Endothelial cell of umbilical vein (primary cell): ENCODE measurements around the gene KCNG2. TPM values are rescaled to one million over a fixed set of nuclear protein-coding genes. Genes with fewer than 3 reads are reported as not detected.

Experiments
- BruUV-seq: library from RNA; stranded (reverse); fragments of 400-500 nt; replicated peaks from 2 replicates; lab custom pipeline; 2021; lab: Mats Ljungman, UMichigan
- CTCF ChIA-PET: fragments of 300-600, 350-600 bp; sonication (Branson Sonifier 250); formaldehyde crosslinking; loops from one replicate; lab custom pipeline; 2021; ENCODE audit warnings: antibody characterized with exemption, inconsistent platforms; lab: Charles Lee
- POLR2A ChIA-PET: fragments of 300-600, 350-600 bp; sonication (Branson Sonifier 250); formaldehyde crosslinking; loops from one replicate; lab custom pipeline; 2021; ENCODE audit warnings: antibody characterized with exemption, inconsistent platforms; lab: Charles Lee
- DNase-seq: peaks from one replicate; pipeline ENCODE4 v3.0.0-alpha.2; 2011; ENCODE audit warnings: low read depth, low spot score
- FAIRE-seq: peaks from 2 replicates; lab custom pipeline; 2011; peaks lifted over from hg19 to GRCh38; lab: Jason Lieb, UNC
- H2AFZ ChIP-seq: 2 replicates; pipeline ENCODE4 v1.6.0; 2012; ENCODE audit warnings: low read depth, low read length, control low read depth, inconsistent platforms
- H3K27ac ChIP-seq: 2 replicates; pipeline ENCODE4 v1.5.1; 2011; ENCODE audit warnings: low read depth, mild to moderate bottlenecking, control low read depth, low read length, moderate library complexity; ENCODE audit not compliant: insufficient read depth
- H3K27me3 ChIP-seq, 2 experiments: 2 replicates each; pipeline versions ENCODE4 v1.6.0 to v1.6.1; 2011; ENCODE audit warnings: low read length in 2 of 2, mixed read lengths in 1 of 2; ENCODE audit not compliant: control insufficient read depth in 2 of 2, insufficient read depth in 2 of 2
- H3K36me3 ChIP-seq, 2 experiments: 2 replicates in 1 of 2; 3 replicates in 1 of 2; pipeline ENCODE4 v1.5.1; 2011; ENCODE audit warnings: low read length in 2 of 2, mild to moderate bottlenecking in 1 of 2, moderate library complexity in 1 of 2; ENCODE audit not compliant: control insufficient read depth in 2 of 2, insufficient read depth in 2 of 2; ENCODE audit errors: extremely low read depth in 1 of 2
- H3K4me1 ChIP-seq: 3 replicates; pipeline ENCODE4 v1.5.1; 2011; ENCODE audit warnings: mild to moderate bottlenecking, low read length; ENCODE audit not compliant: control insufficient read depth, insufficient read depth; ENCODE audit errors: extremely low read depth
- H3K4me2 ChIP-seq: 2 replicates; pipeline ENCODE4 v1.6.1; 2011; ENCODE audit warnings: low read length, control low read depth, mixed read lengths; ENCODE audit not compliant: insufficient read depth
- H3K4me3 ChIP-seq, 3 experiments: fragments of 200-600 bp in 1 of 3; sonication (generic), shearing (Covaris generic) in 1 of 3; replicated peaks in 1 of 3; 2 replicates each; pipeline ENCODE4 v1.5.1; 2011 to 2016; ENCODE audit warnings: control low read depth in 3 of 3, low read length in 3 of 3, mild to moderate bottlenecking in 2 of 3, inconsistent platforms in 1 of 3, low read depth in 1 of 3, moderate library complexity in 1 of 3; ENCODE audit not compliant: insufficient read depth in 1 of 3
- H3K79me2 ChIP-seq: 2 replicates; pipeline ENCODE4 v1.6.0; 2012; ENCODE audit warnings: low read length, inconsistent platforms; ENCODE audit not compliant: control insufficient read depth, insufficient read depth
- H3K9ac ChIP-seq: replicated peaks from 2 replicates; pipeline ENCODE3; 2011; ENCODE audit warnings: low read length, control low read depth; ENCODE audit not compliant: insufficient read depth; ENCODE audit errors: extremely low read depth
- H3K9me1 ChIP-seq: replicated peaks from 3 replicates; pipeline ENCODE4 v1.6.0; 2011; ENCODE audit warnings: mild to moderate bottlenecking, low read length; ENCODE audit not compliant: control insufficient read depth, insufficient read depth; ENCODE audit errors: extremely low read depth
- H3K9me3 ChIP-seq: replicated peaks from 2 replicates; pipeline ENCODE4 v1.5.1; 2012; ENCODE audit warnings: low read length, inconsistent platforms; ENCODE audit not compliant: control insufficient read depth, insufficient read depth
- H4K20me1 ChIP-seq: replicated peaks from 2 replicates; pipeline ENCODE3; 2011; ENCODE audit warnings: mild to moderate bottlenecking, low read length; ENCODE audit not compliant: control insufficient read depth, insufficient read depth; ENCODE audit errors: extremely low read depth
- EZH2 ChIP-seq: IDR thresholded peaks from 2 replicates; pipeline ENCODE4 v1.6.1; 2012; ENCODE audit warnings: borderline replicate concordance, low read depth, mild to moderate bottlenecking, moderate library complexity, low read length, inconsistent platforms; ENCODE audit not compliant: severe bottlenecking
- FOS ChIP-seq: IDR thresholded peaks from 2 replicates; pipeline ENCODE4 v1.6.1; 2011; ENCODE audit warnings: mild to moderate bottlenecking, low read length, moderate library complexity, borderline replicate concordance; ENCODE audit not compliant: insufficient read depth
- GATA2 ChIP-seq: IDR thresholded peaks from 2 replicates; pipeline ENCODE4 v1.7.0; 2011; ENCODE audit warnings: low read depth, mild to moderate bottlenecking, moderate library complexity, mixed read lengths, low read length; ENCODE audit not compliant: insufficient read length, insufficient read depth
- JUN ChIP-seq: IDR thresholded peaks from 2 replicates; pipeline ENCODE4 v1.6.1; 2011; ENCODE audit warnings: borderline replicate concordance, low read depth; ENCODE audit not compliant: insufficient read length, insufficient read depth
- MYC ChIP-seq: IDR thresholded peaks from one replicate; pipeline ENCODE4 v1.6.1; 2011; ENCODE audit warnings: mild to moderate bottlenecking, low read depth, low read length
- POLR2A ChIP-seq: IDR thresholded peaks from 2 replicates; pipeline ENCODE4 v1.6.1; 2012; ENCODE audit warnings: low read depth, mild to moderate bottlenecking, control low read depth, low read length
- POLR2AphosphoS5 ChIP-seq: IDR thresholded peaks from 2 replicates; pipeline ENCODE4 v1.6.1; 2012; ENCODE audit warnings: low read depth, mild to moderate bottlenecking, control low read depth, low read length, moderate library complexity; ENCODE audit not compliant: insufficient read depth
- dilution Hi-C: fragments of 300-500 bp; cut with MboI; formaldehyde crosslinking; loops from one replicate; pipeline ENCODE4 v1.15.0; 2019; ENCODE audit warnings: low sequenced_read_pairs; ENCODE audit not compliant: extremely low pct_ligation_motif_present
- intact Hi-C: fragments of 100-400 bp; cut with micrococcal nuclease; formaldehyde crosslinking; loops from one replicate; pipeline ENCODE4 v1.10.0; 2022
- polyA plus RNA-seq, 4 experiments: library from polyadenylated mRNA; depleted of rRNA in 3 of 4; stranded (reverse) in 3 of 4; unstranded in 1 of 4; fragments of >200 nt; gene quantifications; 2 replicates each; pipeline versions ENCODE4 v1.2.1 to v1.2.3, GENCODE V29; 2011 to 2012; ENCODE audit warnings: missing spikeins in 1 of 4
- total RNA-seq: library from RNA; stranded (reverse); gene quantifications from 2 replicates; pipeline ENCODE4 v1.2.3, GENCODE V29; 2021
- TF ChIP-seq, protein P1 (sequence below): IDR thresholded peaks from 2 replicates; pipeline ENCODE4 v1.6.1; 2011; ENCODE audit not compliant: insufficient read depth, insufficient read length
- TF ChIP-seq, protein P2 (sequence below), 2 donors: IDR thresholded peaks; 1 replicate in 1 of 2; 2 replicates in 1 of 2; pipeline ENCODE4 v1.5.1; 2011; ENCODE audit warnings: low read length in 2 of 2, mild to moderate bottlenecking in 2 of 2, moderate library complexity in 2 of 2, control low read depth in 1 of 2, inconsistent platforms in 1 of 2, low read depth in 1 of 2; ENCODE audit not compliant: insufficient read depth in 1 of 2; ENCODE audit errors: extremely low read depth in 1 of 2

Gene KCNG2
- total and polyA plus RNA-seq, 2 donors (not counting 3 experiments of a cell fraction or from before 2014, with no cell fraction given): not detected

DNA sequence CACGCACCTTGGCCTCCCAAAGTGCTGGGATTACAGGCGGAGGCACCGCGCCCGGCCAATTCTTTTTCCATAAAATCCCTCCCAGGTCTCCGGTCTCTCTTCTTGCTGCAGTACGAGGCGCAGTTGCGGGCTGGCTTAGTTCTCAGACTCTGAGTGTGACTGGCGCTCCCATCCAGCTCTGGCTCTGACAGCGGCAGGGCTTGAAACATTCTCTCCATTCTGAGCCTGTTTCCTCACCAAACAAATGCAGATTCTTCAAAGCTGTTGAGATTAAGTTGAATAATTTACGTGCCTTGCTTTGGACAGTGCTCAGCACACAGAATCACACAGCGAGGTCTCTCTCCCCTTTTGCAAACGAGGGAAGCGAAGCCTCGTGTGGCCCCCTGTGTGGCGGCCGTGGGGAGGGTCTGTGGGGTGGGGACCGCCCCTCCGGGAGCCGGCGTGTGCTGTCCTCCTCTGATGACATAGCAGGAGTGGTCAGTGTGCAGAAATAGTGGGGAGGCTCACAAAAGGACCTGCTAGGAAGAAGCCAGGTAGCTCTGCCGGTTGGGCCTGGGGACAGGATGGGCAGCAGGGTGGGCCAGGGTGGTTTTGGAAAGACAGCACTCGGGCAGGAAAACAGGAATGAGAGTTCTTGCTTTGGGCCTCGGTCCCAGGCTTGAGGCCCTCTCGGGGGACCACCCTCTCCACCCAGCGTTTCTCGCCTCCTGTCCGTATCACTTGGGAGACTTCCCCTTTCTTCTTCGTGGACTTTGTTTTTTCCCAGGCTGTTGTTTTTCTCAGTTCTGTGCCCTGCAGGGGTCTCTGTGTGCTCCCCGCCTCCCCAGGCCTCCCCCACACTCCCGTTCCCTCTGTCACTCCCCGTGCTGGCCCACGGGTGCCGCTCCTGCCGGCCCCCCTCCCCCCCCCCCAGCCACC, 75.0 kb downstream of the KCNG2 start:
- H3K36me3 ChIP-seq: no peaks in the 10 kb centered on the region
- FAIRE-seq: no peak
- intact Hi-C loops: no loop called here
- H3K4me2 ChIP-seq: no peak overlapping the region
- H3K9ac ChIP-seq: no peak overlapping the region
- no peak overlapping the region for H3K27ac ChIP-seq
- no peaks in the 10 kb centered on the region for H3K9me3 ChIP-seq
- H3K27me3 ChIP-seq: no peaks in the 10 kb centered on the region
- no peak for DNase-seq
- no peaks in the 10 kb centered on the region for H4K20me1 ChIP-seq
- H3K4me1 ChIP-seq: no peaks in the 10 kb centered on the region
- ChIA-PET POLR2A (no interaction called here), CTCF (no interaction called here)
- H3K4me3 ChIP-seq: no peak overlapping the region
- no peak overlapping the region for H2AFZ ChIP-seq
- TF ChIP-seq MYC (no peak), FOS (no peak), POLR2A (no peak), EZH2 (no peak), POLR2AphosphoS5 (no peak), JUN (no peak), GATA2 (no peak)
- TF ChIP-seq, protein P1, sequence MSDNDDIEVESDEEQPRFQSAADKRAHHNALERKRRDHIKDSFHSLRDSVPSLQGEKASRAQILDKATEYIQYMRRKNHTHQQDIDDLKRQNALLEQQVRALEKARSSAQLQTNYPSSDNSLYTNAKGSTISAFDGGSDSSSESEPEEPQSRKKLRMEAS: no peak
- TF ChIP-seq, protein P2, sequence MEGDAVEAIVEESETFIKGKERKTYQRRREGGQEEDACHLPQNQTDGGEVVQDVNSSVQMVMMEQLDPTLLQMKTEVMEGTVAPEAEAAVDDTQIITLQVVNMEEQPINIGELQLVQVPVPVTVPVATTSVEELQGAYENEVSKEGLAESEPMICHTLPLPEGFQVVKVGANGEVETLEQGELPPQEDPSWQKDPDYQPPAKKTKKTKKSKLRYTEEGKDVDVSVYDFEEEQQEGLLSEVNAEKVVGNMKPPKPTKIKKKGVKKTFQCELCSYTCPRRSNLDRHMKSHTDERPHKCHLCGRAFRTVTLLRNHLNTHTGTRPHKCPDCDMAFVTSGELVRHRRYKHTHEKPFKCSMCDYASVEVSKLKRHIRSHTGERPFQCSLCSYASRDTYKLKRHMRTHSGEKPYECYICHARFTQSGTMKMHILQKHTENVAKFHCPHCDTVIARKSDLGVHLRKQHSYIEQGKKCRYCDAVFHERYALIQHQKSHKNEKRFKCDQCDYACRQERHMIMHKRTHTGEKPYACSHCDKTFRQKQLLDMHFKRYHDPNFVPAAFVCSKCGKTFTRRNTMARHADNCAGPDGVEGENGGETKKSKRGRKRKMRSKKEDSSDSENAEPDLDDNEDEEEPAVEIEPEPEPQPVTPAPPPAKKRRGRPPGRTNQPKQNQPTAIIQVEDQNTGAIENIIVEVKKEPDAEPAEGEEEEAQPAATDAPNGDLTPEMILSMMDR (IDR thresholded peaks at IDR 0.05; ENCODE audit: extremely low read depth in 1 of 2, insufficient read depth in 1 of 2, low read depth in 1 of 2, low read length in 2 of 2): no peak
- no peaks in the 10 kb centered on the region for H3K9me1 ChIP-seq
- dilution Hi-C loops: no loop called here
- no TSS peak for BruUV-seq
- H3K79me2 ChIP-seq: no peaks in the 10 kb centered on the region
